ENCODE results near the gene JARID2.

GRCh38 chr6:15227827-15228318, 18.0 kb upstream of the JARID2 start:
- TF ChIP-seq EZH2 (IDR thresholded peaks at IDR 0.05; ENCODE audit: insufficient read depth, low read length), result no peak
- no peak for TF ChIP-seq CTCF (IDR thresholded peaks at IDR 0.05; ENCODE audit: insufficient read depth, low read depth, low read length)
